Measurements from ENCODE around the gene MYO9A. TPM values are rescaled to one million over a fixed set of nuclear protein-coding genes. Genes with fewer than 3 reads are reported as not detected.

The MYO9A gene
- total RNA-seq, 1 donor, result 59.0 TPM

- DNase-seq (ENCODE audit: insufficient read length, low spot score, missing footprints), result no peak
- H3K36me3 ChIP-seq (ENCODE audit: insufficient read depth, low read length), result no peaks in the 10 kb centered on the region
- H3K27me3 ChIP-seq (ENCODE audit: insufficient read depth, low read length), result no peaks in the 10 kb centered on the region
- no peak overlapping the region for H3K4me2 ChIP-seq (ENCODE audit: insufficient read depth, low read length)
- TF ChIP-seq CTCF (IDR thresholded peaks at IDR 0.05; ENCODE audit: extremely low read depth, low read depth, low read length), result no peak
- H4K20me1 ChIP-seq (ENCODE audit: insufficient read depth, low read length), result no peaks in the 10 kb centered on the region
- H3K4me1 ChIP-seq (ENCODE audit: insufficient read depth, low read length), result no peaks in the 10 kb centered on the region
- H3K9me3 ChIP-seq (ENCODE audit: low read depth, low read length), result no peaks in the 10 kb centered on the region
- H3K79me2 ChIP-seq (ENCODE audit: insufficient read depth, low read length), result no peaks in the 10 kb centered on the region
- H3K27ac ChIP-seq (ENCODE audit: low read depth, low read length), result no peak overlapping the region
- H2AFZ ChIP-seq (ENCODE audit: low read length), result no peak overlapping the region
- H3K4me3 ChIP-seq (ENCODE audit: insufficient read depth, low read length), result no peak overlapping the region
Measured at GRCh38 chr15:71920573-71920972, 197.4 kb downstream of the MYO9A start.

- no peaks in the 10 kb centered on the region for H3K36me3 ChIP-seq (ENCODE audit: insufficient read depth, low read length)
- DNase-seq (ENCODE audit: insufficient read length, low spot score, missing footprints), result no peak
Measured at GRCh38 chr15:71916834-71917233, 201.1 kb downstream of the MYO9A start.

GRCh38 chr15:71914092-71914491 lies 203.9 kb downstream of the MYO9A start:
- H3K36me3 ChIP-seq (ENCODE audit: insufficient read depth, low read length), result no peaks in the 10 kb centered on the region
- no peak overlapping the region for H3K4me3 ChIP-seq (ENCODE audit: insufficient read depth, low read length)
- no peak for TF ChIP-seq CTCF (IDR thresholded peaks at IDR 0.05; ENCODE audit: extremely low read depth, low read depth, low read length)
- H3K4me1 ChIP-seq (ENCODE audit: insufficient read depth, low read length), result no peaks in the 10 kb centered on the region
- H3K9me3 ChIP-seq (ENCODE audit: low read depth, low read length), result no peaks in the 10 kb centered on the region
- no peaks in the 10 kb centered on the region for H3K27me3 ChIP-seq (ENCODE audit: insufficient read depth, low read length)
- H3K79me2 ChIP-seq (ENCODE audit: insufficient read depth, low read length), result no peaks in the 10 kb centered on the region
- no peak overlapping the region for H3K4me2 ChIP-seq (ENCODE audit: insufficient read depth, low read length)
- no peak overlapping the region for H2AFZ ChIP-seq (ENCODE audit: low read length)
- no peak overlapping the region for H3K27ac ChIP-seq (ENCODE audit: low read depth, low read length)
- H4K20me1 ChIP-seq (ENCODE audit: insufficient read depth, low read length), result no peaks in the 10 kb centered on the region
- DNase-seq (ENCODE audit: insufficient read length, low spot score, missing footprints), result no peak

More at GRCh38 chr15:71916834-71917233, 201.1 kb downstream of the MYO9A start:
- H4K20me1 ChIP-seq (ENCODE audit: insufficient read depth, low read length), result no peaks in the 10 kb centered on the region
- no peak for TF ChIP-seq CTCF (IDR thresholded peaks at IDR 0.05; ENCODE audit: extremely low read depth, low read depth, low read length)
- H3K27ac ChIP-seq (ENCODE audit: low read depth, low read length), result no peak overlapping the region
- no peak overlapping the region for H3K4me2 ChIP-seq (ENCODE audit: insufficient read depth, low read length)
- H3K27me3 ChIP-seq (ENCODE audit: insufficient read depth, low read length), result no peaks in the 10 kb centered on the region
- no peak overlapping the region for H2AFZ ChIP-seq (ENCODE audit: low read length)
- H3K4me1 ChIP-seq (ENCODE audit: insufficient read depth, low read length), result no peaks in the 10 kb centered on the region
- no peak overlapping the region for H3K4me3 ChIP-seq (ENCODE audit: insufficient read depth, low read length)
- H3K9me3 ChIP-seq (ENCODE audit: low read depth, low read length), result no peaks in the 10 kb centered on the region
- no peaks in the 10 kb centered on the region for H3K79me2 ChIP-seq (ENCODE audit: insufficient read depth, low read length)

- Histone ChIP-seq H3K36me3 (ENCODE audit: insufficient read depth, low read length) (peaks cover 17% of the 10 kb centered on the region), H3K4me1 (ENCODE audit: insufficient read depth, low read length) (no peaks in the 10 kb centered on the region), H2AFZ (ENCODE audit: low read length) (no peak overlapping the region), H3K79me2 (ENCODE audit: insufficient read depth, low read length) (no peaks in the 10 kb centered on the region), H3K27ac (ENCODE audit: low read depth, low read length) (no peak overlapping the region), H3K4me3 (ENCODE audit: insufficient read depth, low read length) (no peak overlapping the region), H3K27me3 (ENCODE audit: insufficient read depth, low read length) (no peaks in the 10 kb centered on the region), H4K20me1 (ENCODE audit: insufficient read depth, low read length) (no peaks in the 10 kb centered on the region), H3K9me3 (ENCODE audit: low read depth, low read length) (no peaks in the 10 kb centered on the region), H3K4me2 (ENCODE audit: insufficient read depth, low read length) (no peak overlapping the region)
- TF ChIP-seq CTCF (IDR thresholded peaks at IDR 0.05; ENCODE audit: extremely low read depth, low read depth, low read length), result no peak
- no peak for DNase-seq (ENCODE audit: insufficient read length, low spot score, missing footprints)
Measured at GRCh38 chr15:71899674-71900073, 218.3 kb downstream of the MYO9A start.
